Naive thymus-derived CD4-positive, alpha-beta T cell (primary cell): Measurements from ENCODE around the gene ORC2. TPM values are rescaled to one million over a fixed set of nuclear protein-coding genes. Genes with fewer than 3 reads are reported as not detected.
"Not testable (repeated sequence)": the region's sequence is repeated elsewhere in the genome, so short reads cannot be mapped to it uniquely, and the experiment has no call there.

Experiments used
- ATAC-seq: fragments of 150-1000 bp; cut with Tn5 transposase; 2 replicates; pipeline ENCODE4 v1.10.0; 2021; ENCODE audit warnings: mild to moderate bottlenecking, moderate library complexity
- CTCF ChIA-PET: fragments of 350-600 bp; sonication (Branson Sonifier 250); formaldehyde crosslinking; loops from one replicate; lab custom pipeline; 2021; ENCODE audit warnings: antibody characterized with exemption; lab: Charles Lee
- POLR2A ChIA-PET: fragments of 350-600 bp; sonication (Branson Sonifier 250); formaldehyde crosslinking; loops from one replicate; lab custom pipeline; 2021; ENCODE audit warnings: antibody characterized with exemption, inconsistent platforms; lab: Charles Lee
- DNase-seq, 9 donors: peaks; one replicate each; pipeline versions ENCODE4 v3.0.0 to v3.0.0-alpha.2; 2020 to 2022; ENCODE audit warnings: mixed read lengths in 1 of 9
- H3K27ac ChIP-seq: one replicate; pipeline ENCODE4 v1.7.0; 2013; ENCODE audit warnings: mild to moderate bottlenecking, low read depth, low read length, moderate library complexity
- H3K27me3 ChIP-seq, 2 donors: one replicate each; pipeline ENCODE4 v1.7.0; 2013; ENCODE audit warnings: low read length in 2 of 2, mild to moderate bottlenecking in 2 of 2, moderate library complexity in 2 of 2; ENCODE audit not compliant: control insufficient read depth in 2 of 2, insufficient read depth in 2 of 2
- H3K36me3 ChIP-seq, 3 experiments: 1 replicate in 2 of 3; 2 replicates in 1 of 3; pipeline ENCODE4 v1.7.0; 2013; ENCODE audit warnings: low read length in 3 of 3, mild to moderate bottlenecking in 3 of 3, moderate library complexity in 1 of 3; ENCODE audit not compliant: insufficient read depth in 3 of 3, control insufficient read depth in 2 of 3
- H3K4me1 ChIP-seq, 2 donors: one replicate each; pipeline ENCODE4 v1.7.0; 2013; ENCODE audit warnings: low read length in 2 of 2, mild to moderate bottlenecking in 2 of 2, moderate library complexity in 1 of 2; ENCODE audit not compliant: control insufficient read depth in 2 of 2, insufficient read depth in 2 of 2
- H3K4me3 ChIP-seq: 2 replicates; pipeline ENCODE4 v1.7.0; 2013; ENCODE audit warnings: mild to moderate bottlenecking, low read length
- H3K9me3 ChIP-seq, 3 experiments: 1 replicate in 2 of 3; 2 replicates in 1 of 3; pipeline ENCODE4 v1.7.0; 2013; ENCODE audit warnings: low read length in 3 of 3; ENCODE audit not compliant: control insufficient read depth in 2 of 3
- H3K27ac Mint-ChIP-seq, 9 donors: one replicate each; pipeline ENCODE4 v1.8.0; 2020 to 2022; ENCODE audit warnings: mixed read lengths in 9 of 9, mild to moderate bottlenecking in 8 of 9, moderate library complexity in 5 of 9, inconsistent platforms in 2 of 9
- H3K27me3 Mint-ChIP-seq, 5 donors: one replicate each; pipeline ENCODE4 v1.8.0; 2021 to 2022; ENCODE audit warnings: mixed read lengths in 5 of 5, mild to moderate bottlenecking in 1 of 5
- H3K36me3 Mint-ChIP-seq, 5 donors: one replicate each; pipeline ENCODE4 v1.8.0; 2020 to 2022; ENCODE audit warnings: mixed read lengths in 5 of 5, mild to moderate bottlenecking in 3 of 5, inconsistent platforms in 1 of 5
- H3K4me1 Mint-ChIP-seq, 7 donors: one replicate each; pipeline ENCODE4 v1.8.0; 2020 to 2022; ENCODE audit warnings: mixed read lengths in 7 of 7, mild to moderate bottlenecking in 3 of 7, inconsistent platforms in 1 of 7
- H3K4me3 Mint-ChIP-seq, 10 donors: one replicate each; pipeline ENCODE4 v1.8.0; 2020 to 2022; ENCODE audit warnings: mild to moderate bottlenecking in 10 of 10, mixed read lengths in 10 of 10, moderate library complexity in 6 of 10, inconsistent platforms in 2 of 10
- H3K9me3 Mint-ChIP-seq, 11 donors: one replicate each; pipeline ENCODE4 v1.8.0; 2020 to 2022; ENCODE audit warnings: mixed read lengths in 11 of 11, mild to moderate bottlenecking in 4 of 11, inconsistent platforms in 1 of 11, moderate library complexity in 1 of 11
- intact Hi-C, 2 donors: fragments of 100-400 bp; cut with micrococcal nuclease; formaldehyde crosslinking; loops; one replicate each; pipeline ENCODE4 v1.15.1; 2023
- polyA plus RNA-seq, 2 donors: library from polyadenylated mRNA; unstranded; fragments of 300-500 nt; fragmentation: Illumina TruSeq; gene quantifications; one replicate each; pipeline ENCODE4 v1.2.3, GENCODE V29; 2021
- total RNA-seq, 6 experiments: library from RNA in 5 of 6; stranded (reverse) in 5 of 6; gene quantifications; 1 replicate in 5 of 6; 2 replicates in 1 of 6; pipeline ENCODE4 v1.2.3 and lab custom pipeline; 2021 to 2026

Gene ORC2
- total and polyA plus RNA-seq, 7 experiments from 2014 or later = 9.7 to 78.0 (median 34.5) TPM

- Histone ChIP-seq H3K27ac (no peak overlapping the region), H3K36me3 (peaks cover 0 to 4% (median 0%) of the 10 kb centered on the region in 3 experiments), H3K27me3 (no peaks in the 10 kb centered on the region), H3K4me1 (peaks cover 6 to 21% of the 10 kb centered on the region in 2 donors), H3K9me3 (no peaks in the 10 kb centered on the region), H3K4me3 (no peak overlapping the region)
- intact Hi-C loops = loop anchor here in 1 of 2 donors (10.0 kb wide), 3 partner anchors 593 to 1667 kb away; partner anchors contain the start of genes ALS2 and FAM117B
- H3K4me1 Mint-ChIP-seq = peaks cover 29 to 52% (median 41%) of the 10 kb centered on the region in 7 donors
- DNase-seq (no peak), ATAC-seq (no peak)
- H3K27me3 Mint-ChIP-seq = no peaks in the 10 kb centered on the region
- ChIA-PET POLR2A (interaction anchor here (0.6 kb wide), 1 partner anchor 174 kb away, joined by 4 read pairs; no protein-coding TSS in a partner anchor), CTCF (interaction anchor here (0.5 kb wide), 1 partner anchor 8 kb away, joined by 3 read pairs; no protein-coding TSS in a partner anchor)
- H3K4me3 Mint-ChIP-seq = peak overlapping the region in 3 of 10 donors; percentile 5 to 21 (median 5)
- peak overlapping the region in 7 of 9 donors; percentile 3 to 80 (median 46) for H3K27ac Mint-ChIP-seq
- peaks cover 0 to 6% (median 0%) of the 10 kb centered on the region in 11 donors for H3K9me3 Mint-ChIP-seq
- peaks cover 0 to 5% (median 0%) of the 10 kb centered on the region in 5 donors for H3K36me3 Mint-ChIP-seq
Measured at GRCh38 chr2:200968162-200968561, 4.7 kb upstream of the ORC2 start.

GRCh38 chr2:200966770-200967169 is 3.3 kb upstream of the ORC2 start:
- ChIA-PET CTCF (interaction anchor here (0.6 to 1.5 kb wide), 5 partner anchors 11 to 289 kb away, joined by 3 to 5 read pairs (median 3); no protein-coding TSS in a partner anchor), POLR2A (interaction anchor here (0.6 to 5.2 kb wide), 4 partner anchors 23 to 253 kb away, joined by 3 to 41 read pairs (median 4); partner anchors contain the start of gene CFLAR)
- Histone ChIP-seq H3K4me3 (no peak overlapping the region), H3K27ac (no peak overlapping the region), H3K9me3 (no peaks in the 10 kb centered on the region), H3K4me1 (peaks cover 17 to 30% of the 10 kb centered on the region in 2 donors), H3K27me3 (no peaks in the 10 kb centered on the region), H3K36me3 (peaks cover 0 to 6% (median 0%) of the 10 kb centered on the region in 3 experiments)
- no peak for DNase-seq
- ATAC-seq = no peak
- peaks cover 0 to 6% (median 0%) of the 10 kb centered on the region in 11 donors for H3K9me3 Mint-ChIP-seq
- H3K27me3 Mint-ChIP-seq = no peaks in the 10 kb centered on the region
- H3K27ac Mint-ChIP-seq = peak overlapping the region in 4 of 9 donors; percentile 29 to 72 (median 40)
- peaks cover 0 to 7% (median 0%) of the 10 kb centered on the region in 5 donors for H3K36me3 Mint-ChIP-seq
- no peak overlapping the region for H3K4me3 Mint-ChIP-seq
- H3K4me1 Mint-ChIP-seq = peaks cover 36 to 66% (median 55%) of the 10 kb centered on the region in 7 donors
- intact Hi-C loops = loop anchor here in 1 of 2 donors (10.0 kb wide), 3 partner anchors 592 to 1668 kb away; partner anchors contain the start of genes ALS2 and FAM117B

DNA sequence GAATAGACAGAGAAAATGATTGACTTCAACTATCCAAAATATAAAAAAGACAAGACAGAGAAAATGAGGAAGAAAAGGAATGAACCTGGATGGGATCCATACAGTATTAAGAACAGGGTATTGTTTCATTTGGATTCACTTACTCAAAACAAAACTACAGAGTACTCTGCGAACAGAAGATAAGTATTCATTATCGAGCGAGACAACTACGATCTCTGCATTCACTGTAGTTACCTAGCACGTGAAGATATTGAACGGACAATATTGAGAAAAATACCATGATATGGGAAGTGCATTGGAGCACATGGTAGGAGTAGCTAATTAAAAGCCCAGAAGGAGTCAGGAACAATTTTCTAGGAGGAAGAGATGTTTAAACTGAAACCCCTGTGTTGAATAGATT is 1.0 kb upstream of the ORC2 start:
- CTCF ChIA-PET = interaction anchor here (0.6 to 2.3 kb wide), 3 partner anchors 7 to 132 kb away, joined by 3 to 12 read pairs (median 5); no protein-coding TSS in a partner anchor
- H3K4me1 ChIP-seq = peaks cover 21 to 41% of the 10 kb centered on the region in 2 donors
- POLR2A ChIA-PET = interaction anchor here (0.6 to 5.2 kb wide), 11 partner anchors 10 to 219 kb away, joined by 3 to 41 read pairs (median 4); partner anchors contain the start of genes CASP10, CFLAR and CLK1
- ATAC-seq (no peak), DNase-seq (no peak)
- Mint-ChIP-seq H3K4me1 (peaks cover 47 to 83% (median 69%) of the 10 kb centered on the region in 7 donors), H3K9me3 (peaks cover 0 to 6% (median 0%) of the 10 kb centered on the region in 11 donors), H3K27ac (peak overlapping the region; percentile 63 to 100 (median 98)), H3K36me3 (peaks cover 0 to 9% (median 0%) of the 10 kb centered on the region in 5 donors), H3K27me3 (no peaks in the 10 kb centered on the region), H3K4me3 (peak overlapping the region; percentile 89 to 100 (median 98))
- no peaks in the 10 kb centered on the region for H3K27me3 ChIP-seq
- intact Hi-C loops = loop anchor here in 1 of 2 donors (5.0 to 10.0 kb wide), 6 partner anchors 62 to 1670 kb away; partner anchors contain the start of genes ALS2, FAM117B, SGO2 and STRADB
- no peaks in the 10 kb centered on the region for H3K9me3 ChIP-seq
- peak overlapping the region; percentile 89 for H3K4me3 ChIP-seq
- H3K36me3 ChIP-seq = peaks cover 0 to 6% (median 0%) of the 10 kb centered on the region in 3 experiments
- H3K27ac ChIP-seq = peak overlapping the region; percentile 90

GRCh38 chr2:200963918-200964252 is 425 bp upstream of the ORC2 start:
- DNase-seq, H3K27me3 Mint-ChIP-seq, H3K9me3 ChIP-seq, H3K27me3 ChIP-seq, H3K36me3 Mint-ChIP-seq, ATAC-seq, H3K9me3 Mint-ChIP-seq, H3K36me3 ChIP-seq: not testable (repeated sequence)
- Histone ChIP-seq H3K4me1 (peaks cover 21 to 38% of the 10 kb centered on the region in 2 donors), H3K27ac (peak overlapping the region; percentile 90), H3K4me3 (peak overlapping the region; percentile 89)
- intact Hi-C loops = loop anchor here (1.0 to 10.0 kb wide), 23 partner anchors 62 to 1671 kb away; partner anchors contain the start of genes BZW1 (in 2 of the 2), CLK1 (in 2 of the 2), NIF3L1 (in 2 of the 2) and PPIL3 (in 2 of the 2)
- CTCF ChIA-PET = interaction anchor here (0.5 to 2.3 kb wide), 9 partner anchors 8 to 219 kb away, joined by 3 to 12 read pairs (median 4); partner anchors contain the start of gene CASP10
- POLR2A ChIA-PET = interaction anchor here (0.6 to 5.2 kb wide), 18 partner anchors 8 to 268 kb away, joined by 3 to 41 read pairs (median 4); partner anchors contain the start of genes CASP10, CFLAR, CLK1 and NIF3L1
- H3K4me3 Mint-ChIP-seq = peak overlapping the region; percentile 89 to 100 (median 98)
- H3K4me1 Mint-ChIP-seq = peaks cover 46 to 83% (median 70%) of the 10 kb centered on the region in 7 donors
- H3K27ac Mint-ChIP-seq = peak overlapping the region; percentile 96 to 100 (median 99)

DNA sequence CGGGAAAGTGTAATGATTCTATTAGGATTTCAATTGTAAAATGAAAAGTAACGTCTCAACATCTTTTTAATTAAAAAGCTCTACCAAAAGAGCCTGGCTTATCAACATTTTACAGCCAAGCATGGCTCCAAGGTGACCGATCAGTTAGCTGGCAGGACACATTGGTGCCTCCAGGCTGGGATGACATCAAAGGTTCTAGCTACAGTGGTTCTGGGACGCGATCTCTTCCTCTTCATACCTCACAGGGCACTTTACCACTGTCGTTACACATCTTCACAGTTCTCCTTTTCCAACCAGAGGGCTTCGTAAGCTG is 693 bp downstream of the ORC2 start:
- peaks cover 35 to 82% (median 64%) of the 10 kb centered on the region in 7 donors for H3K4me1 Mint-ChIP-seq
- no peak for DNase-seq
- peaks cover 0 to 9% (median 0%) of the 10 kb centered on the region in 3 experiments for H3K36me3 ChIP-seq
- no peaks in the 10 kb centered on the region for H3K27me3 Mint-ChIP-seq
- no peak for ATAC-seq
- no peaks in the 10 kb centered on the region for H3K9me3 ChIP-seq
- no peaks in the 10 kb centered on the region for H3K27me3 ChIP-seq
- peak overlapping the region; percentile 89 for H3K4me3 ChIP-seq
- H3K27ac ChIP-seq = peak overlapping the region; percentile 90
- CTCF ChIA-PET = interaction anchor here (0.6 to 2.3 kb wide), 9 partner anchors 12 to 249 kb away, joined by 3 to 12 read pairs (median 3); no protein-coding TSS in a partner anchor
- H3K36me3 Mint-ChIP-seq = peaks cover 0 to 10% (median 3%) of the 10 kb centered on the region in 5 donors
- POLR2A ChIA-PET = interaction anchor here (0.8 to 5.2 kb wide), 16 partner anchors 9 to 270 kb away, joined by 3 to 41 read pairs (median 4); partner anchors contain the start of genes CFLAR, CLK1, NIF3L1 and PPIL3
- H3K27ac Mint-ChIP-seq = peak overlapping the region; percentile 96 to 100 (median 99)
- intact Hi-C loops = loop anchor here (1.0 to 10.0 kb wide), 23 partner anchors 60 to 1672 kb away; partner anchors contain the start of genes BZW1 (in 2 of the 2), CLK1 (in 2 of the 2), NIF3L1 (in 2 of the 2) and PPIL3 (in 2 of the 2)
- peaks cover 21 to 28% of the 10 kb centered on the region in 2 donors for H3K4me1 ChIP-seq
- peak overlapping the region; percentile 89 to 100 (median 98) for H3K4me3 Mint-ChIP-seq
- peaks cover 0 to 6% (median 0%) of the 10 kb centered on the region in 11 donors for H3K9me3 Mint-ChIP-seq

DNA sequence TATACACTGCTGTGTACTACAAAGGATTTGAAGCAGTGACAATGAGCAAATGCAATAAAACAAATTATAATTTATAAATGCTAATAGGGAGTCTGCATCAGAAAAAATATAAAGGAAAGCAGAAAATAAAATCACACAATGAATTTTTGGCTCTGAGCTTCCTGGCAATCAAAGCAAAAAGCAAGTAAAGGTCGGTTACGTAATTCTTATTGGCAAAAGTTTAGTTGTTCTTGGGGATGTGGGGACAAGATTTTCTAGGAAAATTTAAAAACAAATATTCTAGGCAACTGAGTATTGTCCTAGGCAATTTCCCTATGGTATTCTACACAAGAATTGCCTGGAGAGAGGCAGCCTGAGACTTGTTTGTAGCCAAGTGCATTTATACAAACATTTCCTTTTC is 1.8 kb downstream of the ORC2 start:
- Histone ChIP-seq H3K27ac (no peak overlapping the region), H3K4me3 (no peak overlapping the region), H3K4me1 (peaks cover 21 to 28% of the 10 kb centered on the region in 2 donors), H3K27me3 (no peaks in the 10 kb centered on the region), H3K36me3 (peaks cover 0 to 19% (median 0%) of the 10 kb centered on the region in 3 experiments), H3K9me3 (no peaks in the 10 kb centered on the region)
- DNase-seq = no peak
- H3K9me3 Mint-ChIP-seq = peaks cover 0 to 6% (median 0%) of the 10 kb centered on the region in 11 donors
- peak overlapping the region in 5 of 9 donors; percentile 14 to 81 (median 53) for H3K27ac Mint-ChIP-seq
- peaks cover 0 to 18% (median 9%) of the 10 kb centered on the region in 5 donors for H3K36me3 Mint-ChIP-seq
- H3K27me3 Mint-ChIP-seq = no peaks in the 10 kb centered on the region
- ChIA-PET POLR2A (interaction anchor here (0.8 to 5.2 kb wide), 2 partner anchors 155 to 456 kb away, joined by 3 to 41 read pairs; partner anchors contain the start of gene CFLAR), CTCF (no interaction called here)
- peak overlapping the region; percentile 89 to 100 (median 98) for H3K4me3 Mint-ChIP-seq
- ATAC-seq = no peak
- H3K4me1 Mint-ChIP-seq = peaks cover 33 to 78% (median 60%) of the 10 kb centered on the region in 7 donors
- intact Hi-C loops = loop anchor here (2.0 to 10.0 kb wide), 9 partner anchors 59 to 1673 kb away; partner anchors contain the start of genes ALS2 (in 1 of the 2), CFLAR (in 1 of the 2), FAM117B (in 1 of the 2) and SGO2 (in 1 of the 2)
